Lung (tissue), 12 donors: ENCODE measurements around the gene HINT1. TPM values are rescaled to one million over a fixed set of nuclear protein-coding genes. Genes with fewer than 3 reads are reported as not detected.

Experiments
- ATAC-seq: fragments of 200-7000 bp; cut with Tn5 transposase; one replicate; pipeline ENCODE4 v1.9.1; 2020; ENCODE audit warnings: moderate number of reproducible peaks; ENCODE audit not compliant: insufficient read depth, low FRiP score
- DNase-seq, 3 donors: peaks; one replicate each; pipeline ENCODE4 v3.0.0-alpha.2; 2013 to 2017
- H3K27ac ChIP-seq, 2 donors: one replicate each; pipeline ENCODE4 v1.5.1; 2013; ENCODE audit warnings: mild to moderate bottlenecking in 2 of 2, moderate library complexity in 2 of 2, control low read depth in 1 of 2, inconsistent platforms in 1 of 2, low read depth in 1 of 2, low read length in 1 of 2
- H3K27me3 ChIP-seq, 3 donors: one replicate each; pipeline ENCODE4 v1.5.1; 2013; ENCODE audit warnings: low read length in 2 of 3; ENCODE audit not compliant: control insufficient read depth in 3 of 3, insufficient read depth in 3 of 3
- H3K36me3 ChIP-seq, 4 donors: one replicate each; pipeline ENCODE4 v1.5.1; 2013; ENCODE audit warnings: low read length in 4 of 4, mild to moderate bottlenecking in 1 of 4, moderate library complexity in 1 of 4; ENCODE audit not compliant: control insufficient read depth in 4 of 4, insufficient read depth in 4 of 4
- H3K4me1 ChIP-seq, 5 donors: one replicate each; pipeline ENCODE4 v1.5.1; 2013; ENCODE audit warnings: low read length in 5 of 5, mild to moderate bottlenecking in 2 of 5, moderate library complexity in 1 of 5; ENCODE audit not compliant: control insufficient read depth in 5 of 5, insufficient read depth in 5 of 5
- H3K4me3 ChIP-seq: one replicate; pipeline ENCODE4 v1.5.1; 2013; ENCODE audit warnings: mild to moderate bottlenecking, control low read depth, moderate library complexity
- H3K9ac ChIP-seq, 2 donors: one replicate each; pipeline ENCODE4 v1.5.1; 2013; ENCODE audit warnings: low read length in 2 of 2, control low read depth in 1 of 2; ENCODE audit not compliant: insufficient read depth in 1 of 2
- H3K9me3 ChIP-seq, 4 donors: one replicate each; pipeline ENCODE4 v1.5.1; 2013; ENCODE audit warnings: low read length in 3 of 4, mild to moderate bottlenecking in 1 of 4, moderate library complexity in 1 of 4; ENCODE audit not compliant: control insufficient read depth in 4 of 4, insufficient read depth in 3 of 4
- CTCF ChIP-seq: IDR thresholded peaks from 2 replicates; pipeline ENCODE4 v1.5.1; 2012; ENCODE audit warnings: mild to moderate bottlenecking; ENCODE audit errors: control extremely low read depth, extremely low read depth
- WGBS, 2 donors: extraction: QIAGEN DNeasy Blood & Tissue Kit; methylation state at CpG; one replicate each; pipeline ENCODE4 v1.1.7; 2013; 5-methylcytosine and 5-hydroxymethylcytosine counted together
- polyA plus RNA-seq, 2 donors: library from polyadenylated mRNA; stranded (reverse); fragments of 200-250 nt; gene quantifications; one replicate each; pipeline ENCODE4 v1.2.1, GENCODE V29; 2013
- total RNA-seq, 2 donors: library from RNA; depleted of rRNA in 1 of 2; stranded (reverse); fragments of >200 nt in 1 of 2; gene quantifications; one replicate each; pipeline ENCODE4 v1.2.1, GENCODE V29; 2014 to 2021
- donor health status: control.
- donor health status: control.
- donor health status: Bipolar disorder and iron deficiency.
- donor health status: healthy.
- donor health status: DM: yes; HTN: yes; CAD: no.

The HINT1 gene
- total and polyA plus RNA-seq, 4 donors = 125 to 259 (median 182) TPM

- Histone ChIP-seq H3K36me3 (no peaks in the 10 kb centered on the region), H3K9me3 (no peaks in the 10 kb centered on the region), H3K4me1 (no peaks in the 10 kb centered on the region), H3K27ac (no peak overlapping the region), H3K27me3 (no peaks in the 10 kb centered on the region), H3K4me3 (no peak overlapping the region), H3K9ac (no peak overlapping the region)
- no peak for DNase-seq
- 75 to 99% methylated on average over 2 of the region's 2 CpGs for WGBS, 2 donors
- ATAC-seq = no peak
- TF ChIP-seq CTCF = no peak
Measured at GRCh38 chr5:131148835-131149234, 16.2 kb downstream of the HINT1 start.

GRCh38 chr5:131147258-131147657, 17.8 kb downstream of the HINT1 start:
- ATAC-seq = no peak
- H3K9ac ChIP-seq = no peak overlapping the region
- H3K4me1 ChIP-seq = no peaks in the 10 kb centered on the region

GRCh38 chr5:131142970-131143617, 22.0 kb downstream of the HINT1 start:
- ATAC-seq = no peak
- 53 to 59% methylated on average over 3 of the region's 3 CpGs for WGBS, 2 donors

More at GRCh38 chr5:131147258-131147657, 17.8 kb downstream of the HINT1 start:
- TF ChIP-seq CTCF = no peak
- no peaks in the 10 kb centered on the region for H3K27me3 ChIP-seq
- DNase-seq = no peak
- no peak overlapping the region for H3K4me3 ChIP-seq
- H3K27ac ChIP-seq = no peak overlapping the region
- no peaks in the 10 kb centered on the region for H3K9me3 ChIP-seq
- no peaks in the 10 kb centered on the region for H3K36me3 ChIP-seq

More at GRCh38 chr5:131142970-131143617, 22.0 kb downstream of the HINT1 start:
- Histone ChIP-seq H3K9ac (no peak overlapping the region), H3K27me3 (no peaks in the 10 kb centered on the region), H3K36me3 (no peaks in the 10 kb centered on the region), H3K4me3 (no peak overlapping the region), H3K9me3 (no peaks in the 10 kb centered on the region), H3K4me1 (no peaks in the 10 kb centered on the region), H3K27ac (no peak overlapping the region)
- no peak for TF ChIP-seq CTCF
- DNase-seq = no peak
